Activated T-cell treated with anti-CD3 and anti-CD28 coated beads, Interleukin-2, amount 50 U/mL, for 4 hours (primary cell): ENCODE results near the gene USP6. TPM values are rescaled to one million over a fixed set of nuclear protein-coding genes. Genes with fewer than 3 reads are reported as not detected.
"Not testable (repeated sequence)": the region's sequence is repeated elsewhere in the genome, so short reads cannot be mapped to it uniquely, and the experiment has no call there.

Experiments
- ATAC-seq, 2 donors: fragments of 200-7000 bp; cut with Tn5 transposase; one replicate each; pipeline ENCODE4 v1.10.0; 2021
- DNase-seq: peaks from one replicate; pipeline ENCODE4 v3.0.0-alpha.2; 2020
- H3K27me3 Mint-ChIP-seq: one replicate; pipeline ENCODE4 v1.8.0; 2021; ENCODE audit warnings: low read depth, mixed read lengths
- H3K36me3 Mint-ChIP-seq: one replicate; pipeline ENCODE4 v1.8.0; 2022; ENCODE audit warnings: mixed read lengths; ENCODE audit not compliant: insufficient read depth
- H3K4me1 Mint-ChIP-seq: one replicate; pipeline ENCODE4 v1.8.0; 2021; ENCODE audit warnings: low read depth, mixed read lengths
- H3K4me3 Mint-ChIP-seq: one replicate; pipeline ENCODE4 v1.8.0; 2021; ENCODE audit warnings: mild to moderate bottlenecking, moderate library complexity, mixed read lengths
- H3K9me3 Mint-ChIP-seq: one replicate; pipeline ENCODE4 v1.8.0; 2021; ENCODE audit warnings: mixed read lengths
- total RNA-seq, 3 donors: library from RNA; stranded (reverse); gene quantifications; one replicate each; pipeline ENCODE4 v1.2.1, GENCODE V29; 2021

The USP6 gene
- total RNA-seq, 3 donors from 2014 or later, result 0.08 to 0.23 TPM; not detected in 1

DNA sequence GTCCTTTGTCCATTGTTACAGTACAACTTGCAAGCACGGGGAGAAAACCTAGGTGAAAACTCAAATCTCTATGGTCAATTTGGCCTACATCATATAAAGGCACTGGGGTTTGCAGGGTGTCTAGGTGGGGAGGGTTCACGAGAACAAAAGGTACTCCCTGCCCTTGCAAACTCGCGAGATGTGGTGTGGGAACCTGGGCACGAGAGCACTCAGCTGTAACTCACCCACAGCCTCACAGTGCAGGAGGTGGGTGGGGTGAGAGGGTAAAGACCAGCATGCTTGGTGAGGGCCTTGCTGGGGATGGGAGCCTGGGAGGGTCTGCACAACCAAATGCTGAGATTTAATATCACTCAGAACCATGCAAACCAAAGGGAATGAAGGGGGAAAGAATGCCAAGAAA lies 94.3 kb downstream of the USP6 start:
- ATAC-seq (no peak), DNase-seq (no peak)
- H3K36me3 Mint-ChIP-seq, result peaks cover 12% of the 10 kb centered on the region
- H3K27me3 Mint-ChIP-seq, result no peaks in the 10 kb centered on the region
- H3K4me3 Mint-ChIP-seq, result no peak overlapping the region
- no peaks in the 10 kb centered on the region for H3K9me3 Mint-ChIP-seq
- H3K4me1 Mint-ChIP-seq, result peaks cover 9% of the 10 kb centered on the region

- DNase-seq, result no peak
- ATAC-seq, result no peak
- Mint-ChIP-seq H3K27me3 (no peaks in the 10 kb centered on the region), H3K4me1 (peaks cover 9% of the 10 kb centered on the region), H3K9me3 (no peaks in the 10 kb centered on the region), H3K4me3 (no peak overlapping the region), H3K36me3 (peaks cover 12% of the 10 kb centered on the region)
Observed at GRCh38 chr17:5210614-5211252, 94.9 kb downstream of the USP6 start.

GRCh38 chr17:5211458-5211857 lies 95.6 kb downstream of the USP6 start:
- no peak overlapping the region for H3K4me3 Mint-ChIP-seq
- H3K36me3 Mint-ChIP-seq, result peaks cover 12% of the 10 kb centered on the region
- DNase-seq (no peak), ATAC-seq (no peak)
- H3K27me3 Mint-ChIP-seq, result no peaks in the 10 kb centered on the region
- no peaks in the 10 kb centered on the region for H3K9me3 Mint-ChIP-seq
- peaks cover 9% of the 10 kb centered on the region for H3K4me1 Mint-ChIP-seq

- not testable (repeated sequence) for H3K9me3 Mint-ChIP-seq, H3K27me3 Mint-ChIP-seq, H3K36me3 Mint-ChIP-seq
Observed at GRCh38 chr17:5217562-5217961, 101.7 kb downstream of the USP6 start.

DNA sequence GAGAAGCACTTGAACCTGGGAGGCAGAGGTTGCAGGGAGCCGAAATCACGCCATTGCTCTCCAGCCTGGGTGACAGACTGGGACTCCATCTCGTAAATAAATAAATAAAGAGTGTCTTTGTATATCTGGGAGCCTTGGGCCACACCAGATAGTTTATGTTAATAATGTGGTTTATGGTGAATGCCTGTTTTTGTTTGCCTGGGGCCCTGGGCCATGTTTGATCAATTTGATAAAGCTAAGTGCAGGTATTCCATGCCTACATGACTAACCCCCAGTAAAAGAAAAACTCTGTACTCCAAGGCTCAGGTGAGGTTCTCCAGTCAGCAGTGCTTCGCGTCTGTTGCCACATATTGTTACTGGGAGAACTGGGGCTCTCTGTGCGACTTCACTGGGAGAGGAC lies 103.7 kb downstream of the USP6 start:
- Mint-ChIP-seq H3K27me3 (no peaks in the 10 kb centered on the region), H3K36me3 (peaks cover 12% of the 10 kb centered on the region), H3K4me3 (no peak overlapping the region), H3K4me1 (peaks cover 10% of the 10 kb centered on the region), H3K9me3 (no peaks in the 10 kb centered on the region)
- ATAC-seq (no peak), DNase-seq (no peak)

More at GRCh38 chr17:5217562-5217961, 101.7 kb downstream of the USP6 start:
- H3K4me1 Mint-ChIP-seq, result peaks cover 10% of the 10 kb centered on the region
- H3K4me3 Mint-ChIP-seq, ATAC-seq, DNase-seq: not testable (repeated sequence)

DNA sequence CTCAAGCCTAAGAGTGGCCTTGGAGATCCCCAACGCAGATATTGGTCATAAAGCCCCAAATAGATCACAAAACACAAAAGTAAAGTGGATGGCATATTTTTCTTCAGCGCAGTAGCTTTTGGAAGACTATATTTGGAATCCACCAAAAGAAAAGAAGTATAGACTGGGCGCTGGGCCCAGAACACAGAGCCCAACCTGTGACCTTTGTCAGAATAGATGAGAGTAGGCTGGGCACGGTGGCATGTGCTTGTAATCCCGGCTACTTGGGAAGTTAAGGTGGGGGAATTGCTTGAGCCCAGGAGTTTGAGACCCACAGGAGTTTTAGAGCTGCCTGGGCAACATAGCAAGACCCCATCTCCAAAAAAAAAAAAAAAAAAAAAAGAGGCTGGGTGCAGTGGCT lies 104.2 kb downstream of the USP6 start:
- no peaks in the 10 kb centered on the region for H3K9me3 Mint-ChIP-seq
- ATAC-seq (no peak), DNase-seq (no peak)
- H3K4me3 Mint-ChIP-seq, result no peak overlapping the region
- peaks cover 14% of the 10 kb centered on the region for H3K36me3 Mint-ChIP-seq
- H3K4me1 Mint-ChIP-seq, result peaks cover 10% of the 10 kb centered on the region
- H3K27me3 Mint-ChIP-seq, result no peaks in the 10 kb centered on the region

- DNase-seq, ATAC-seq, H3K27me3 Mint-ChIP-seq, H3K4me3 Mint-ChIP-seq, H3K9me3 Mint-ChIP-seq: not testable (repeated sequence)
- H3K36me3 Mint-ChIP-seq, result peaks cover 13% of the 10 kb centered on the region
- H3K4me1 Mint-ChIP-seq, result peaks cover 20% of the 10 kb centered on the region
Observed at GRCh38 chr17:5221912-5222311, 106.1 kb downstream of the USP6 start.

Other genes starting within 250 kb of the USP6 start
- gene C17orf107, start 216.5 kb upstream of the USP6 start, total RNA-seq, result 1 to 10 TPM; 1.5 to 3.6 (median 2.7) TPM
- gene CHRNE, start 212.9 kb upstream of the USP6 start, total RNA-seq, result under 1 TPM; 0.18 to 0.71 (median 0.35) TPM
- gene GP1BA, start 183.8 kb upstream of the USP6 start, total RNA-seq, result under 1 TPM; 0.21 to 0.49 (median 0.25) TPM
- 100 to 1,000 TPM in 1 of 3 donors, 10 to 100 TPM in 2; 89.7 to 102 (median 98.1) TPM for gene SLC25A11, start 176.0 kb upstream of the USP6 start, total RNA-seq
- 100 to 1,000 TPM; 121 to 140 (median 129) TPM for gene RNF167, start 175.8 kb upstream of the USP6 start, total RNA-seq
- gene PFN1, start 167.5 kb upstream of the USP6 start, total RNA-seq, result 1,000 to 10,000 TPM; 1,652 to 1,716 (median 1,674) TPM
- gene ENO3, start 164.9 kb upstream of the USP6 start, total RNA-seq, result 10 to 100 TPM; 25.8 to 26.9 (median 26.0) TPM
- 10 to 100 TPM; 47.7 to 67.4 (median 56.9) TPM for gene SPAG7, start 148.2 kb upstream of the USP6 start, total RNA-seq
- 100 to 1,000 TPM in 2 of 3 donors, 10 to 100 TPM in 1; 87.8 to 141 (median 101) TPM for gene CAMTA2, start 128.4 kb upstream of the USP6 start, total RNA-seq
- under 1 TPM in 2 of 3 donors, not detected in 1; 0.16 to 0.30 TPM for gene INCA1, start 118.5 kb upstream of the USP6 start, total RNA-seq
- gene KIF1C, start 118.1 kb upstream of the USP6 start, total RNA-seq, result 10 to 100 TPM; 42.7 to 49.9 (median 49.4) TPM
- under 1 TPM in 1 of 3 donors, not detected in 2; 0.08 TPM for gene SLC52A1, start 80.6 kb upstream of the USP6 start, total RNA-seq
- gene ZFP3, start 37.6 kb upstream of the USP6 start, total RNA-seq, result 1 to 10 TPM; 1.7 to 2.2 (median 1.8) TPM
- gene ZNF232, start 4.2 kb upstream of the USP6 start, total RNA-seq, result 10 to 100 TPM; 18.7 to 25.8 (median 21.3) TPM
- gene ZNF594, start 75.8 kb downstream of the USP6 start, total RNA-seq, result 1 to 10 TPM; 6.5 to 7.6 (median 6.7) TPM
- under 1 TPM in 1 of 3 donors, not detected in 2; 0.10 TPM for gene SCIMP, start 118.8 kb downstream of the USP6 start, total RNA-seq
- 10 to 100 TPM; 72.9 to 80.8 (median 76.3) TPM for gene RABEP1, start 166.3 kb downstream of the USP6 start, total RNA-seq